Aortic smooth muscle cell (primary cell): ENCODE results near the gene GRM7. TPM values are rescaled to one million over a fixed set of nuclear protein-coding genes. Genes with fewer than 3 reads are reported as not detected.

Experiments used
- total RNA-seq: library from RNA; depleted of rRNA; stranded (reverse); fragments of >200 nt; gene quantifications from 2 replicates; pipeline ENCODE4 v1.2.3, GENCODE V29; 2014

The GRM7 gene
- total RNA-seq, result 0.06 TPM in 1 of 2 replicates, not detected in the other

GRCh38 chr3:6860954-6861624 is at the start of gene GRM7:
GRM7 (plus strand) TSS chr3:6861115.

